Suprapubic skin (tissue), 4 donors: ENCODE measurements around the gene MATCAP1. TPM values are rescaled to one million over a fixed set of nuclear protein-coding genes. Genes with fewer than 3 reads are reported as not detected.

Experiments
- DNase-seq, 2 donors: peaks; one replicate each; pipeline ENCODE4 v3.0.0-alpha.2; 2019; ENCODE audit warnings: low spot score in 2 of 2
- H3K27ac ChIP-seq: fragments of 200-600 bp; sonication (generic); one replicate; pipeline ENCODE4 v1.5.1; 2019
- H3K27me3 ChIP-seq: fragments of 200-600 bp; sonication (generic); one replicate; pipeline ENCODE4 v1.5.1; 2019
- H3K36me3 ChIP-seq: fragments of 200-600 bp; sonication (generic); one replicate; pipeline ENCODE4 v1.5.1; 2019
- H3K4me1 ChIP-seq: fragments of 200-600 bp; sonication (generic); one replicate; pipeline ENCODE4 v1.5.1; 2019
- H3K4me3 ChIP-seq: fragments of 200-600 bp; sonication (generic); one replicate; pipeline ENCODE4 v1.5.1; 2019; ENCODE audit warnings: mild to moderate bottlenecking
- H3K9me3 ChIP-seq: fragments of 200-600 bp; sonication (generic); one replicate; pipeline ENCODE4 v1.5.1; 2019
- EP300 ChIP-seq: sonication (generic); formaldehyde crosslinking; IDR thresholded peaks from one replicate; pipeline ENCODE4 v1.6.1; 2017; ENCODE audit warnings: antibody characterized with exemption
- POLR2A ChIP-seq, 2 donors: fragments of 450-650 bp; IDR thresholded peaks; one replicate each; pipeline ENCODE4 v1.6.1; 2017; ENCODE audit warnings: antibody characterized with exemption in 2 of 2, mild to moderate bottlenecking in 2 of 2, moderate library complexity in 2 of 2
- POLR2AphosphoS5 ChIP-seq, 3 donors: sonication (generic); formaldehyde crosslinking; IDR thresholded peaks; one replicate each; pipeline ENCODE4 v1.6.1; 2017; ENCODE audit warnings: antibody characterized with exemption in 3 of 3
- whole genome bisulfite sequencing: methylation state at CpG from one replicate; pipeline ENCODE4 v1.1.5; 2018; 5-methylcytosine and 5-hydroxymethylcytosine counted together
- total RNA-seq, 4 donors: library from RNA; depleted of rRNA; stranded (reverse); fragments of >200 nt; gene quantifications; one replicate each; pipeline ENCODE4 v1.1.0, GENCODE V29; 2016
- TF ChIP-seq, protein P1 (sequence below), 2 donors: fragments of 200-600 bp in 1 of 2; fragments of 450-650 bp in 1 of 2; sonication (generic) in 1 of 2; IDR thresholded peaks; one replicate each; pipeline ENCODE4 v1.5.1; 2016 to 2019; ENCODE audit warnings: antibody characterized with exemption in 2 of 2, mild to moderate bottlenecking in 1 of 2, moderate library complexity in 1 of 2

MATCAP1 gene
- total RNA-seq, 4 donors from 2014 or later, result 14.2 to 30.0 (median 17.3) TPM

DNA sequence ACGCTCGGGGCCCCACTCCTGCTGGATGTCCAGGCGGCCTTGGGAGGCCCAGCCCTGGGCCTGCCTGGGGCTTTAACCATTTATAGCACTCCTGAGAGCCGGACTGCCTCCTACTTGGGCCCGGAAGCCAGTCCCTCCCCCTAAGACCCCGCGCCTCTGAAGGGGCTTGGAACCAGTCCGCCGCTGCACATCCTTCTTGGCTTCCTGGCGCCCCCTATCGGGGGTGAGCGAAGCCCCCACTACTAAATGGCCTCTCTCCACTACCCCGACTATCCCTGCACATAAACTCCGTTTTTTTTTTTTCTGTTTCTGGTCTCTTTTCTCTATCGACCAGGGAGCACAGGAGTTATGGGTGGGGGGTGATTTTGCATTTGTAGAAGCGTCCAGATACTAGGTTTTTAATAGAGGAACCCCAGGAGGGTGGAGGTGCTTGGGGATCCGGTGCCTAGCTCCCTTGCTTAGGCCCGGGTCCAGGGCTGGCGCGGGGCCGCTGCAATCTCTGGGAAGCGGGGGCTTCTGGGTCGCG lies 14.1 kb downstream of the MATCAP1 start:
- H3K27me3 ChIP-seq, result no peaks in the 10 kb centered on the region
- H3K27ac ChIP-seq, result peak overlapping the region; percentile 94
- H3K4me1 ChIP-seq, result peaks cover 73% of the 10 kb centered on the region
- no peaks in the 10 kb centered on the region for H3K9me3 ChIP-seq
- WGBS, result 6% methylated on average over 21 of the region's 24 CpGs
- H3K36me3 ChIP-seq, result peaks cover 15% of the 10 kb centered on the region
- peak overlapping the region; percentile 56 for H3K4me3 ChIP-seq
- no peak for TF ChIP-seq POLR2AphosphoS5 (IDR thresholded peaks at IDR 0.05)
- TF ChIP-seq, protein P1, sequence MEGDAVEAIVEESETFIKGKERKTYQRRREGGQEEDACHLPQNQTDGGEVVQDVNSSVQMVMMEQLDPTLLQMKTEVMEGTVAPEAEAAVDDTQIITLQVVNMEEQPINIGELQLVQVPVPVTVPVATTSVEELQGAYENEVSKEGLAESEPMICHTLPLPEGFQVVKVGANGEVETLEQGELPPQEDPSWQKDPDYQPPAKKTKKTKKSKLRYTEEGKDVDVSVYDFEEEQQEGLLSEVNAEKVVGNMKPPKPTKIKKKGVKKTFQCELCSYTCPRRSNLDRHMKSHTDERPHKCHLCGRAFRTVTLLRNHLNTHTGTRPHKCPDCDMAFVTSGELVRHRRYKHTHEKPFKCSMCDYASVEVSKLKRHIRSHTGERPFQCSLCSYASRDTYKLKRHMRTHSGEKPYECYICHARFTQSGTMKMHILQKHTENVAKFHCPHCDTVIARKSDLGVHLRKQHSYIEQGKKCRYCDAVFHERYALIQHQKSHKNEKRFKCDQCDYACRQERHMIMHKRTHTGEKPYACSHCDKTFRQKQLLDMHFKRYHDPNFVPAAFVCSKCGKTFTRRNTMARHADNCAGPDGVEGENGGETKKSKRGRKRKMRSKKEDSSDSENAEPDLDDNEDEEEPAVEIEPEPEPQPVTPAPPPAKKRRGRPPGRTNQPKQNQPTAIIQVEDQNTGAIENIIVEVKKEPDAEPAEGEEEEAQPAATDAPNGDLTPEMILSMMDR (IDR thresholded peaks at IDR 0.05), result peak; percentile 0 to 43
- DNase-seq, result no peak

DNA sequence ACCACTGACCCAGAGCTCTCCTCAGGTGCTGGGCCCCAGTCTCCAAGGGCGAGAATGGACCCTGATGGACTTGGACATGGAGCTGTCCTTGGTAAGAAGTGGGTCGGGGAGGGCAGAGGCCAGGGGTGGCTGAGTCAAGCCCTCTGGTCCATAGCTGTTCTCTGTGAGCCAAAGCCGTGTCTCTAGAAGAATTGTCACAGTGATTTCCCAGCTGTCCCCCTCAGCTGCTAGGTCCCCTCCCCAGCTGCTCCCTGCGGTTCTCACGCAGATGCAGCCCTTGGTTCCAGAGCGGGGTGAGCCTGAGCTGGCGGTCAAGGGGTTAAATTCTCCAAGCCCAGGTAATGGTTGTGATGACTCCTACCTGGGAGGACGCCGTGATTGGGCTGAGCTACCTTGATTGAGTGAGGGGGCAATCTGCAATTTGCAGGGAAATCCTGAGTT lies 14.7 kb downstream of the MATCAP1 start:
- H3K27ac ChIP-seq, result no peak overlapping the region
- no peaks in the 10 kb centered on the region for H3K27me3 ChIP-seq
- DNase-seq, result no peak
- no peak overlapping the region for H3K4me3 ChIP-seq
- H3K9me3 ChIP-seq, result no peaks in the 10 kb centered on the region
- TF ChIP-seq POLR2AphosphoS5 (IDR thresholded peaks at IDR 0.05) (no peak), POLR2A (IDR thresholded peaks at IDR 0.05) (no peak), EP300 (no peak)
- TF ChIP-seq, protein P1 (IDR thresholded peaks at IDR 0.05), result no peak
- WGBS, result 75% methylated on average over 2 of the region's 9 CpGs
- peaks cover 73% of the 10 kb centered on the region for H3K4me1 ChIP-seq
- peaks cover 15% of the 10 kb centered on the region for H3K36me3 ChIP-seq

DNA sequence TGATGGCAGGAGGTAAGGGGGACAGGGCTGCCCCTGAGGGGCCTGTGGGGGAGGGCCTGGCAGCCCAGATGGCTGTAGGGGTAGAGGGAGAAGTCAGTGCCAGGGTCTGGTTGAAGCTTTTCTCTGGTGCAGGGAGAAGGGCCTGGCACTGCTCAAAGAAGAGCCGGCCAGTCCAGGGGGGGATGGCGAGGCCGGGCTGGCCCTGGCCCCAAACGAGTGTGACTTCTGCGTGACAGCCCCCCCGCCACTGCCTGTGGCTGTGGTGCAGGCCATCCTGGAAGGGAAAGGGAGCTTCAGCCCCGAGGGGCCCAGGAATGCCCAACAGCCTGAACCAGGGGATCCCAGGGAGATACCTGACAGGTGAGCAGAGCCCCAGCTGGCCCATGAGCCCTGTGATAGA lies 16.2 kb downstream of the MATCAP1 start:
- no peak overlapping the region for H3K4me3 ChIP-seq
- no peak for TF ChIP-seq EP300
- no peak for TF ChIP-seq POLR2A (IDR thresholded peaks at IDR 0.05)
- TF ChIP-seq POLR2AphosphoS5 (IDR thresholded peaks at IDR 0.05), result no peak
- TF ChIP-seq, protein P1 (IDR thresholded peaks at IDR 0.05), result no peak
- peaks cover 15% of the 10 kb centered on the region for H3K36me3 ChIP-seq
- H3K27me3 ChIP-seq, result no peaks in the 10 kb centered on the region
- no peak for DNase-seq
- no peak overlapping the region for H3K27ac ChIP-seq
- H3K4me1 ChIP-seq, result peaks cover 73% of the 10 kb centered on the region
- no peaks in the 10 kb centered on the region for H3K9me3 ChIP-seq
- WGBS, result no CpG with 5 or more reads among the region's 7 CpGs

DNA sequence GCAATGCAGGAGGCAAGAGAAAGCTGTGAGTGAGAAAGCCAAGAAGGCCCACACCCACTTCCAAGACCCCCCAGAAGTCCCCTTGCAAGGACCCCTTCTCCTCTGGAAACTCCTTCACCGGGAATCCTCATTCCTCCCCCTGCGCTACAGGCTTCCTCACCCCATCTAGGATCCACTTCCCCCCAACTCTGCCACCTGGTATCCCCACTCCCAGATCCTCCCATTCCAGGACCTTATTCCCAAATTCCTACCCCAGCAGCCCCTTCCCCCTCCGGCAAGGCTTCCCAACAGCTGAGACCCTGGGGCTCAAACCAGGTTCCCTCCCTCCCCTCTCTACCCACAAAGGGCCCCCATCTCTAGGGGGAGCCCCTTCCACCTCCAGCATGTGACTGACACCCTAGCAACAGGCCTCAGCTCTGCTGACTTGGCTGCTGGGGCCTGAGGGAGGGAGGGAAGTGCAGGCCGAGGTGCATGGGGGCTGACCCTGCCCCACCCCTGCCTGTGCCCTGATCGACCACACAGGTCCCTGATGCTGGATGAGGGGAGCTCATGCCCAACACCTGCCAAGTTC lies 17.1 kb downstream of the MATCAP1 start:
- Histone ChIP-seq H3K4me3 (no peak overlapping the region), H3K36me3 (peaks cover 15% of the 10 kb centered on the region), H3K4me1 (peaks cover 74% of the 10 kb centered on the region), H3K27ac (no peak overlapping the region), H3K27me3 (no peaks in the 10 kb centered on the region), H3K9me3 (no peaks in the 10 kb centered on the region)
- TF ChIP-seq EP300, result no peak
- no peak for TF ChIP-seq POLR2A (IDR thresholded peaks at IDR 0.05)
- TF ChIP-seq, protein P1 (IDR thresholded peaks at IDR 0.05), result no peak
- TF ChIP-seq POLR2AphosphoS5 (IDR thresholded peaks at IDR 0.05), result no peak
- no peak for DNase-seq
- 97% methylated on average over 3 of the region's 5 CpGs for WGBS

DNA sequence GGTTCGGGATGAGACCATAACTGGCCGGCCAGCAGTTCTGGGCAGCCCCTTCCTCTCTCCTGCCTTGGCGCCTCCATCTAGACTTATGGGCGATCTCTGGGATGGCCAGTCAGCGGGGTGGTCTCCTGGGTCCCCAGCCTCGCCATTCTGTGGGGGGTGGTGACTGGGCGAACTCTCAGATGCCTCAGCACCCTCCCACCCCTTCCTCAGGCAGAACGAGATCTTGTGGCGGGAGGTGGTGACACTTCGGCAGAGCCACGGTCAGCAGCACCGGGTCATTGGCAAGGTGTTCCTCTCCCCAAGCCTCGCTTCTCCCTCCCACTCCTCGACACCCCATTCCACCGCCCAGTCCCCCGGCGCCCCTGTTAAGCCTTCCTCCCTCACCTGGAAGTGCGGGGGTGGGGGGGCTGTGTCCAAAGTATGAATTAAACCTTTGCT lies 17.6 kb downstream of the MATCAP1 start:
- H3K4me3 ChIP-seq, result no peak overlapping the region
- no peak overlapping the region for H3K27ac ChIP-seq
- H3K4me1 ChIP-seq, result peaks cover 74% of the 10 kb centered on the region
- no peak for DNase-seq
- H3K36me3 ChIP-seq, result peaks cover 15% of the 10 kb centered on the region
- no peaks in the 10 kb centered on the region for H3K9me3 ChIP-seq
- TF ChIP-seq, protein P1 (IDR thresholded peaks at IDR 0.05), result no peak
- TF ChIP-seq EP300 (no peak), POLR2AphosphoS5 (IDR thresholded peaks at IDR 0.05) (no peak), POLR2A (IDR thresholded peaks at IDR 0.05) (no peak)
- 64% methylated on average over 17 of the region's 18 CpGs for WGBS
- no peaks in the 10 kb centered on the region for H3K27me3 ChIP-seq
